Pancreas (tissue), 10 donors: Measurements from ENCODE around the gene NDUFV3. TPM values are rescaled to one million over a fixed set of nuclear protein-coding genes. Genes with fewer than 3 reads are reported as not detected.

Source experiments
- ATAC-seq, 4 donors: fragments of 200-7000 bp; cut with Tn5 transposase; one replicate each; pipeline versions ENCODE4 v1.8.0 to v1.9.1; 2020; ENCODE audit warnings: mild to moderate bottlenecking in 4 of 4, moderate library complexity in 4 of 4
- DNase-seq, 6 donors: peaks; one replicate each; pipeline ENCODE4 v3.0.0-alpha.2; 2020
- FAIRE-seq: peaks from 2 replicates; lab custom pipeline; 2012; peaks lifted over from hg19 to GRCh38; lab: Jason Lieb, UNC
- H3K27ac ChIP-seq, 4 donors: fragments of 200-600 bp; sonication (generic); 1 replicate in 3 of 4; 2 replicates in 1 of 4; pipeline versions ENCODE4 v1.5.0 to v1.8.0; 2020
- H3K27me3 ChIP-seq, 4 donors: fragments of 200-600 bp; one replicate each; pipeline ENCODE4 v1.8.0; 2021
- H3K36me3 ChIP-seq, 3 donors: fragments of 200-600 bp; sonication (generic) in 1 of 3; one replicate each; pipeline versions ENCODE4 v1.5.0 to v1.8.0; 2020 to 2021
- H3K4me1 ChIP-seq, 3 donors: fragments of 200-600 bp; one replicate each; pipeline ENCODE4 v1.8.0; 2021
- H3K4me3 ChIP-seq, 4 donors: fragments of 200-600 bp; sonication (generic) in 2 of 4; one replicate each; pipeline versions ENCODE4 v1.5.0 to v1.8.0; 2020 to 2021
- H3K9me3 ChIP-seq, 4 donors: fragments of 200-600 bp; one replicate each; pipeline ENCODE4 v1.8.0; 2021
- WGBS, 2 donors: extraction: QIAGEN DNeasy Blood & Tissue Kit; methylation state at CpG; one replicate each; pipeline ENCODE4 v1.1.7; 2013; 5-methylcytosine and 5-hydroxymethylcytosine counted together
- intact Hi-C, 3 donors: fragments of 100-400 bp; cut with DNase I; formaldehyde crosslinking; loops; one replicate each; pipeline versions ENCODE4 v1.11.1 to v1.14.2; 2022
- polyA plus RNA-seq, 2 donors: library from polyadenylated mRNA; stranded (reverse); fragments of 200-250 nt; gene quantifications; one replicate each; pipeline ENCODE4 v1.2.3, GENCODE V29; 2013
- total RNA-seq, 6 donors: library from RNA; stranded (reverse); fragmentation: NEBNext Ultra II Directional in 4 of 6; extraction: Animal tissue kit (Norgen Biotek cat#: 25700) in 4 of 6; gene quantifications; one replicate each; pipeline versions ENCODE4 v1.2.1 to v1.2.4, GENCODE V29; 2021 to 2023
- TF ChIP-seq, protein P1 (sequence below), 4 donors: fragments of 200-600 bp; sonication (generic) in 3 of 4; IDR thresholded peaks; one replicate each; pipeline versions ENCODE4 v1.5.0 to v1.8.0; 2021; ENCODE audit warnings: antibody characterized with exemption in 4 of 4
- donor health status: healthy with polysubstance abuse.
- donor health status: DM: no; HTN: no; CAD: no; lungs with moderate emphysema.
- donor health status: DM: no; HTN: no; CAD: no.
- donor health status: control.
- donor health status: control.
- donor health status: Bipolar disorder and iron deficiency.
- donor health status: DM: yes; HTN: yes; CAD: no.
- donor health status: DM: no; HTN: no; CAD: no.
- donor health status: DM: no; HTN: no; CAD: no.
- donor health status: DM: yes; HTN: yes; CAD: no.

The NDUFV3 gene
- total and polyA plus RNA-seq, 8 donors: 16.6 to 30.1 (median 20.8) TPM

DNA sequence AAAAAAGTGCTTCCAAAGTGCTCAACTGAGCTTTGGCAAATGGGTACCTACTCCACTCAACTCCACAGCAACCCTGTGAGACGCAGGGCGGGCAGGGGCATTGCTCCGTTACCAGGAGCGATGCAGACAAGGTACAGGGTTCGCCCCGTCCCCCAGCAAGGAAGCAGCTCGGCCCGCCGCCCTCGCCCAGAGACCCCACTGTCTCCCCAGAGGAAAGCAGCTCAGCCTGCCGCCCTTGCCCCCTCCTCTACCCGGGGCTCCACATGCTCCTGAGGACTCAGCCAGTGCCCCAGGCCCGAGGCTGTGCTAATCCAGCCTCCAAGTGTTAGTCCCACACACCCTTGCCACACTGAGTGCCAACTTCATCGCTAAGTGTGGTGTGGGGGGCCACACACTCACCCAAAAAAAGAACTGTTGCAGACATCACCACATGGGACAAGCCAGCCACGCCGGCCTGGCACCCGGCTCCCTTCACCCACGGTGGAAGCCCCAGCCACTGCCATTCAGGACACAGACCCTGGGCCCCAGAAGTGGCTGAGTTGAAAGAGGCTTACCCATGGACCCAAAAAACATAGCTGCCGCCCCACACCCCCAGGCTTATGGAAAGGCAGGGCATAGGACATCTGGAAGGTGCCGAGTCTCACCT, 40.1 kb upstream of the NDUFV3 start:
- no peaks in the 10 kb centered on the region for H3K4me1 ChIP-seq
- ATAC-seq (no peak), FAIRE-seq (no peak), DNase-seq (no peak)
- peaks cover 5 to 70% (median 49%) of the 10 kb centered on the region in 3 donors for H3K36me3 ChIP-seq
- intact Hi-C loops: no loop called here
- no peak overlapping the region for H3K27ac ChIP-seq
- H3K27me3 ChIP-seq: no peaks in the 10 kb centered on the region
- H3K4me3 ChIP-seq: no peak overlapping the region
- TF ChIP-seq, protein P1, sequence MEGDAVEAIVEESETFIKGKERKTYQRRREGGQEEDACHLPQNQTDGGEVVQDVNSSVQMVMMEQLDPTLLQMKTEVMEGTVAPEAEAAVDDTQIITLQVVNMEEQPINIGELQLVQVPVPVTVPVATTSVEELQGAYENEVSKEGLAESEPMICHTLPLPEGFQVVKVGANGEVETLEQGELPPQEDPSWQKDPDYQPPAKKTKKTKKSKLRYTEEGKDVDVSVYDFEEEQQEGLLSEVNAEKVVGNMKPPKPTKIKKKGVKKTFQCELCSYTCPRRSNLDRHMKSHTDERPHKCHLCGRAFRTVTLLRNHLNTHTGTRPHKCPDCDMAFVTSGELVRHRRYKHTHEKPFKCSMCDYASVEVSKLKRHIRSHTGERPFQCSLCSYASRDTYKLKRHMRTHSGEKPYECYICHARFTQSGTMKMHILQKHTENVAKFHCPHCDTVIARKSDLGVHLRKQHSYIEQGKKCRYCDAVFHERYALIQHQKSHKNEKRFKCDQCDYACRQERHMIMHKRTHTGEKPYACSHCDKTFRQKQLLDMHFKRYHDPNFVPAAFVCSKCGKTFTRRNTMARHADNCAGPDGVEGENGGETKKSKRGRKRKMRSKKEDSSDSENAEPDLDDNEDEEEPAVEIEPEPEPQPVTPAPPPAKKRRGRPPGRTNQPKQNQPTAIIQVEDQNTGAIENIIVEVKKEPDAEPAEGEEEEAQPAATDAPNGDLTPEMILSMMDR (IDR thresholded peaks at IDR 0.05): no peak
- 96 to 99% methylated on average over 20 of the region's 20 CpGs for WGBS, 2 donors
- H3K9me3 ChIP-seq: no peaks in the 10 kb centered on the region

- DNase-seq: no peak
- H3K4me3 ChIP-seq: no peak overlapping the region
- no peak overlapping the region for H3K27ac ChIP-seq
- no peaks in the 10 kb centered on the region for H3K27me3 ChIP-seq
- 95 to 96% methylated on average over 20 of the region's 20 CpGs for whole genome bisulfite sequencing, 2 donors
- intact Hi-C loops: no loop called here
- peaks cover 5 to 73% (median 49%) of the 10 kb centered on the region in 3 donors for H3K36me3 ChIP-seq
- H3K4me1 ChIP-seq: no peaks in the 10 kb centered on the region
- TF ChIP-seq, protein P1 (IDR thresholded peaks at IDR 0.05): no peak
- FAIRE-seq: no peak
- ATAC-seq: no peak
- H3K9me3 ChIP-seq: no peaks in the 10 kb centered on the region
Measured at GRCh38 chr21:42853621-42854020, 39.5 kb upstream of the NDUFV3 start.

DNA sequence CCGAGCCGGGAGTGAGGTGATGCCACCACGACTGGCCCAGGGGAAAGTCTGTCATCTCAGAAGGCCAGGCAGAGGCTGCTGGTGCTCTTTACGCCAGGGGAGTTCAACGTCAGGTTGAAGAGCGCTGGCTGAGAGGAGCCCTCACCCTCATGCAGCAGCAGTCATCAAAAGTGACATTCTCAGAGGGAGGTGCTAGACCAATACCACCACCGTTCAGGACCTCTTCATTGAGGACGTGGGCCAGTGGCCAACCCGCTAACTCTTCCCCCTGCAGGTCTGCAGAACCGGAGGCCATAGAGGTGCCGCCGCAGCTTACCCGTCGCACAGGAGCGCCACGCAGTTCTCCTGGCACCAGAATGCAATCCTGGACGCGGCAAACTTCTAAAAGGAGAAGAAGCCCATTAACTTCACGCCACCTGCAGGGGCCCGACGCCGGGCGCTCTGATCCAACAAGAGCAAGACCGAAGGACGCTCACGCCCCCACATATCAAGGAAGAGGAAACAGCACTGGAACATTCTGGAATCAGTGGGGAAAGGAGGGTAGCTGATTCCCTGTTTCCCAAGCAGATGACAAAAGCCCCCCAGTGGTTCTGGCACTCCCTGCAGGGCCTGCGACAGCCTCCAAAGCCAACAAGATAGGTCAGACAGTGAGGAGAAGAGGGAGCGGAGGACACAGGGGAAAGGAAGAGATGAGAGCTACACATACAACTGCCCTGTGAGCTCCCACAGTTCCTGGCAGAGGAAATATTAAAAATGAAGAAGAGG, 38.7 kb upstream of the NDUFV3 start:
- no peak overlapping the region for H3K4me3 ChIP-seq
- TF ChIP-seq, protein P1 (IDR thresholded peaks at IDR 0.05): no peak
- H3K27me3 ChIP-seq: no peaks in the 10 kb centered on the region
- ATAC-seq (no peak), DNase-seq (no peak), FAIRE-seq (no peak)
- H3K36me3 ChIP-seq: peaks cover 5 to 75% (median 45%) of the 10 kb centered on the region in 3 donors
- 94% methylated on average over 28 of the region's 28 CpGs for WGBS, 2 donors
- H3K27ac ChIP-seq: no peak overlapping the region
- H3K9me3 ChIP-seq: no peaks in the 10 kb centered on the region
- intact Hi-C loops: no loop called here
- no peaks in the 10 kb centered on the region for H3K4me1 ChIP-seq

DNA sequence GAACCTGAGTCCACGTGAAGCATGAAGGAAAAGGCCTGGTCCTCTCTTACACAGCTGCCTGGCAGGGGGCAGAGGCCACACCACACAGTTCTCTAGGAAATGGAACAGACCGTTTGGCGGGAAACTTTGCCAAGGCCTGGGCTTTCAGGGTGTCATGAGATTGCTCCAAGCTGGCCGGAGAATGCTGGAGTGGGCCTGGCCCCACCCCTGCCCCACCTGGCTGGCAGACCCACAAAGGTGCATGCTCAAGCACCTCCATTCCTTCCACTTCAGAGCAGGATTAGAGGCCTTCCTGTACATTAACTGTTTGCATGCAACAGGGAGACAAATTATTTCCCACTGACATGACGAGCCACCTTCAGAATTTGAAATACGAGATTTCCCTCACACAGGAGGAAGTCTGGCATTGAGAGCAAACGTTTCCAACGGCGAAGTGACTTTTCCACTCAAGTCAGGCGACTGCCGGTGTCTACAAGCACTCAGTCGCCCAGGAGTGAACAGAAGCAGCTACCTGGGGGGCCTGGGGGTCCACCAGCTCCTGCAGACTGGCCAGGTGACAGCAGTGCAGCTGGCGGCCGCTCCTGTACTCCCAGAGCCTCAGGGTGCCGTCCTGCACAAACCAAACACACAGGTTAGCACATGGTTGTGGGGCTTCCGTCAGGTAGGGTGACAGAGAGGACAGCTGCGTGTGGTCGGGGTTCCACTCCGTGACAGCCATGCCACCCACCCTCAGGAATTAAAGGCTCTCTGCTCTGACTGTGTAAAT, 37.8 kb upstream of the NDUFV3 start:
- no peak for FAIRE-seq
- no peaks in the 10 kb centered on the region for H3K27me3 ChIP-seq
- DNase-seq: peak in 1 of 6 donors; percentile 32
- intact Hi-C loops: no loop called here
- H3K4me1 ChIP-seq: no peaks in the 10 kb centered on the region
- H3K36me3 ChIP-seq: peaks cover 5 to 72% (median 38%) of the 10 kb centered on the region in 3 donors
- H3K27ac ChIP-seq: no peak overlapping the region
- ATAC-seq: no peak
- H3K9me3 ChIP-seq: no peaks in the 10 kb centered on the region
- H3K4me3 ChIP-seq: no peak overlapping the region
- WGBS, 2 donors: 89% methylated on average over 19 of the region's 19 CpGs
- TF ChIP-seq, protein P1 (IDR thresholded peaks at IDR 0.05): no peak
